MM.1S (cell line): ENCODE measurements around the gene USP10.

Experiments
- CTCF ChIP-seq: fragments of 300-600 bp; sonication (generic); IDR thresholded peaks from 2 replicates; pipeline ENCODE4 v1.5.1; 2016; ENCODE audit warnings: antibody characterized with exemption, low read length, mixed read lengths
- EZH2 ChIP-seq: fragments of 300-600 bp; sonication (generic); optimal IDR thresholded peaks from 2 replicates; pipeline ENCODE3; 2017; ENCODE audit warnings: low read depth, mild to moderate bottlenecking, antibody characterized with exemption, low read length, mixed read lengths
- EZH2phosphoT487 ChIP-seq: fragments of 300-600 bp; sonication (generic); IDR thresholded peaks from 2 replicates; pipeline ENCODE4 v1.6.1; 2018; ENCODE audit warnings: antibody characterized with exemption, low read length

GRCh38 chr16:84741340-84741830 lies 41.6 kb downstream of the USP10 start:
- TF ChIP-seq CTCF (no peak), EZH2 (no peak), EZH2phosphoT487 (no peak)
